Neural cell (in vitro differentiated cells): ENCODE data around the gene MEIOB. TPM values are rescaled to one million over a fixed set of nuclear protein-coding genes. Genes with fewer than 3 reads are reported as not detected.
"Not testable (repeated sequence)": the region's sequence is repeated elsewhere in the genome, so short reads cannot be mapped to it uniquely, and the experiment has no call there.

Experiments used
- H2AFZ ChIP-seq: fragments of 200-600, 300-800 bp; sonication (generic), shearing (Covaris generic); 2 replicates; pipeline ENCODE4 v1.6.0; 2014; ENCODE audit warnings: low read depth, mild to moderate bottlenecking, antibody characterized with exemption, low read length, moderate library complexity
- H3F3A ChIP-seq: fragments of 200-600 bp; shearing (Covaris generic); 2 replicates; pipeline ENCODE4 v1.6.1; 2016; ENCODE audit warnings: mild to moderate bottlenecking, moderate library complexity, mixed read lengths, antibody characterized with exemption, low read length; ENCODE audit not compliant: insufficient read depth, poor library complexity, severe bottlenecking
- H3K27ac ChIP-seq: fragments of 200-600, 300-800 bp; sonication (generic), shearing (Covaris generic); 2 replicates; pipeline ENCODE4 v1.5.1; 2014; ENCODE audit warnings: mild to moderate bottlenecking, low read length, moderate library complexity
- H3K27me3 ChIP-seq: fragments of 300-800, 200-600 bp; sonication (generic), shearing (Covaris generic); 2 replicates; pipeline ENCODE4 v1.6.0; 2014; ENCODE audit warnings: mild to moderate bottlenecking, low read depth, low read length, moderate library complexity; ENCODE audit not compliant: insufficient read depth
- H3K36me3 ChIP-seq: fragments of 300-800, 200-600 bp; sonication (generic), shearing (Covaris generic); 2 replicates; pipeline ENCODE4 v1.5.1; 2014; ENCODE audit warnings: mild to moderate bottlenecking, antibody characterized with exemption, low read length, moderate library complexity; ENCODE audit not compliant: insufficient read depth
- H3K4me2 ChIP-seq: fragments of 300-800, 200-600 bp; sonication (generic), shearing (Covaris generic); 2 replicates; pipeline ENCODE4 v1.6.0; 2014; ENCODE audit warnings: mild to moderate bottlenecking, low read length
- H3K4me3 ChIP-seq: fragments of 300-800, 200-600 bp; sonication (generic), shearing (Covaris generic); 2 replicates; pipeline ENCODE4 v1.5.1; 2014; ENCODE audit warnings: mild to moderate bottlenecking, low read length, moderate library complexity
- H3K79me2 ChIP-seq: fragments of 200-600 bp; shearing (Covaris generic); replicated peaks from 2 replicates; pipeline ENCODE4 v1.6.0; 2014; ENCODE audit warnings: mild to moderate bottlenecking, low read length, moderate library complexity; ENCODE audit not compliant: insufficient read depth
- H3K9ac ChIP-seq: fragments of 300-800, 200-600 bp; sonication (generic), shearing (Covaris generic); 2 replicates; pipeline ENCODE4 v1.6.1; 2016; ENCODE audit warnings: mild to moderate bottlenecking, low read length, mixed read lengths
- H3K9me2 ChIP-seq: fragments of 200-600 bp; shearing (Covaris generic); 2 replicates; pipeline ENCODE4 v1.6.1; 2016; ENCODE audit warnings: mild to moderate bottlenecking, low read length, mixed read lengths; ENCODE audit not compliant: insufficient read depth
- H3K9me3 ChIP-seq: fragments of 200-600, 300-800 bp; sonication (generic), shearing (Covaris generic); 2 replicates; pipeline ENCODE4 v1.6.1; 2016; ENCODE audit warnings: mild to moderate bottlenecking, mixed run types, low read length, moderate library complexity, mixed read lengths
- H4K20me1 ChIP-seq: fragments of 200-600 bp; shearing (Covaris generic); 2 replicates; pipeline ENCODE4 v1.6.1; 2016; ENCODE audit warnings: mild to moderate bottlenecking, mixed run types; ENCODE audit not compliant: insufficient read depth
- EP300 ChIP-seq: fragments of 450-650 bp; conservative IDR thresholded peaks from 2 replicates; pipeline ENCODE4 v1.6.1; 2014; ENCODE audit warnings: antibody characterized with exemption, mild to moderate bottlenecking, moderate library complexity; ENCODE audit not compliant: poor library complexity, severe bottlenecking
- EZH2 ChIP-seq: fragments of 200-600, 300-800 bp; shearing (Covaris generic), sonication (generic); IDR thresholded peaks from 2 replicates; pipeline ENCODE4 v1.6.1; 2014; ENCODE audit warnings: antibody characterized with exemption, low read length, borderline replicate concordance, mild to moderate bottlenecking; ENCODE audit not compliant: insufficient read depth, poor library complexity, severe bottlenecking
- MXI1 ChIP-seq: fragments of 450-650 bp; conservative IDR thresholded peaks from 2 replicates; pipeline ENCODE4 v1.6.1; 2014; ENCODE audit warnings: antibody characterized with exemption, mild to moderate bottlenecking; ENCODE audit not compliant: poor library complexity, severe bottlenecking
- POLR2AphosphoS5 ChIP-seq: IDR thresholded peaks from 2 replicates; pipeline ENCODE4 v1.6.1; 2012
- RAD21 ChIP-seq: fragments of 450-650 bp; conservative IDR thresholded peaks from 2 replicates; pipeline ENCODE4 v1.6.1; 2014; ENCODE audit warnings: antibody characterized with exemption, mild to moderate bottlenecking, moderate library complexity
- SMC3 ChIP-seq: fragments of 450-650 bp; conservative IDR thresholded peaks from 2 replicates; pipeline ENCODE4 v1.6.1; 2014; ENCODE audit warnings: antibody characterized with exemption, mild to moderate bottlenecking, moderate library complexity; ENCODE audit not compliant: poor library complexity
- TAF1 ChIP-seq: IDR thresholded peaks from 2 replicates; pipeline ENCODE4 v1.6.1; 2012; ENCODE audit warnings: low read depth
- polyA plus RNA-seq: library from polyadenylated mRNA; depleted of rRNA; stranded (reverse); fragments of >200 nt; gene quantifications from 2 replicates; pipeline ENCODE4 v1.2.3, GENCODE V29; 2014
- TF ChIP-seq, protein P1 (sequence below): fragments of 450-650 bp; IDR thresholded peaks from 2 replicates; pipeline ENCODE4 v1.5.1; 2014; ENCODE audit warnings: antibody characterized with exemption, mild to moderate bottlenecking, moderate library complexity; ENCODE audit not compliant: poor library complexity, severe bottlenecking
- TF ChIP-seq, protein P2 (sequence below): IDR thresholded peaks from 2 replicates; pipeline ENCODE4 v1.6.1; 2012; ENCODE audit warnings: borderline replicate concordance

MEIOB gene
- polyA plus RNA-seq, 1 donor from 2014 or later = not detected

- no peak for TF ChIP-seq EP300
Observed at GRCh38 chr16:1900452-1900774, 28.4 kb upstream of the MEIOB start (continued).

- H3K4me2 ChIP-seq = no peak overlapping the region
- H2AFZ ChIP-seq = no peak overlapping the region
- no peaks in the 10 kb centered on the region for H3K79me2 ChIP-seq
- H3K27me3 ChIP-seq = no peaks in the 10 kb centered on the region
- TF ChIP-seq SMC3 (no peak), EZH2 (no peak), TAF1 (no peak), POLR2AphosphoS5 (no peak), RAD21 (no peak), MXI1 (no peak)
- H3K4me3 ChIP-seq = no peak overlapping the region
- no peaks in the 10 kb centered on the region for H3K9me2 ChIP-seq
- no peaks in the 10 kb centered on the region for H3K36me3 ChIP-seq
- H4K20me1 ChIP-seq = no peaks in the 10 kb centered on the region
- no peaks in the 10 kb centered on the region for H3K9me3 ChIP-seq
- no peaks in the 10 kb centered on the region for H3F3A ChIP-seq
- H3K27ac ChIP-seq = no peak overlapping the region
- no peak overlapping the region for H3K9ac ChIP-seq
Observed at GRCh38 chr16:1899641-1900451, 27.9 kb upstream of the MEIOB start.

GRCh38 chr16:1897692-1898091 lies 25.7 kb upstream of the MEIOB start:
- H3K4me2 ChIP-seq = not testable (repeated sequence)

GRCh38 chr16:1895949-1896675 lies 24.1 kb upstream of the MEIOB start:
- no peak overlapping the region for H2AFZ ChIP-seq
- H3K9me2 ChIP-seq = no peaks in the 10 kb centered on the region
- no peaks in the 10 kb centered on the region for H3K79me2 ChIP-seq
- no peak overlapping the region for H3K27ac ChIP-seq
- no peaks in the 10 kb centered on the region for H3K27me3 ChIP-seq
- H3K4me2 ChIP-seq = no peak overlapping the region
- no peak overlapping the region for H3K9ac ChIP-seq
- no peaks in the 10 kb centered on the region for H3K9me3 ChIP-seq
- no peaks in the 10 kb centered on the region for H3F3A ChIP-seq
- no peak for TF ChIP-seq EZH2
- TF ChIP-seq EP300 = no peak
- no peak for TF ChIP-seq POLR2AphosphoS5
- TF ChIP-seq SMC3 = no peak
- TF ChIP-seq MXI1 = no peak
- TF ChIP-seq TAF1 = no peak
- no peak for TF ChIP-seq RAD21
- TF ChIP-seq, protein P1, sequence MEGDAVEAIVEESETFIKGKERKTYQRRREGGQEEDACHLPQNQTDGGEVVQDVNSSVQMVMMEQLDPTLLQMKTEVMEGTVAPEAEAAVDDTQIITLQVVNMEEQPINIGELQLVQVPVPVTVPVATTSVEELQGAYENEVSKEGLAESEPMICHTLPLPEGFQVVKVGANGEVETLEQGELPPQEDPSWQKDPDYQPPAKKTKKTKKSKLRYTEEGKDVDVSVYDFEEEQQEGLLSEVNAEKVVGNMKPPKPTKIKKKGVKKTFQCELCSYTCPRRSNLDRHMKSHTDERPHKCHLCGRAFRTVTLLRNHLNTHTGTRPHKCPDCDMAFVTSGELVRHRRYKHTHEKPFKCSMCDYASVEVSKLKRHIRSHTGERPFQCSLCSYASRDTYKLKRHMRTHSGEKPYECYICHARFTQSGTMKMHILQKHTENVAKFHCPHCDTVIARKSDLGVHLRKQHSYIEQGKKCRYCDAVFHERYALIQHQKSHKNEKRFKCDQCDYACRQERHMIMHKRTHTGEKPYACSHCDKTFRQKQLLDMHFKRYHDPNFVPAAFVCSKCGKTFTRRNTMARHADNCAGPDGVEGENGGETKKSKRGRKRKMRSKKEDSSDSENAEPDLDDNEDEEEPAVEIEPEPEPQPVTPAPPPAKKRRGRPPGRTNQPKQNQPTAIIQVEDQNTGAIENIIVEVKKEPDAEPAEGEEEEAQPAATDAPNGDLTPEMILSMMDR = no peak
- TF ChIP-seq, protein P2, sequence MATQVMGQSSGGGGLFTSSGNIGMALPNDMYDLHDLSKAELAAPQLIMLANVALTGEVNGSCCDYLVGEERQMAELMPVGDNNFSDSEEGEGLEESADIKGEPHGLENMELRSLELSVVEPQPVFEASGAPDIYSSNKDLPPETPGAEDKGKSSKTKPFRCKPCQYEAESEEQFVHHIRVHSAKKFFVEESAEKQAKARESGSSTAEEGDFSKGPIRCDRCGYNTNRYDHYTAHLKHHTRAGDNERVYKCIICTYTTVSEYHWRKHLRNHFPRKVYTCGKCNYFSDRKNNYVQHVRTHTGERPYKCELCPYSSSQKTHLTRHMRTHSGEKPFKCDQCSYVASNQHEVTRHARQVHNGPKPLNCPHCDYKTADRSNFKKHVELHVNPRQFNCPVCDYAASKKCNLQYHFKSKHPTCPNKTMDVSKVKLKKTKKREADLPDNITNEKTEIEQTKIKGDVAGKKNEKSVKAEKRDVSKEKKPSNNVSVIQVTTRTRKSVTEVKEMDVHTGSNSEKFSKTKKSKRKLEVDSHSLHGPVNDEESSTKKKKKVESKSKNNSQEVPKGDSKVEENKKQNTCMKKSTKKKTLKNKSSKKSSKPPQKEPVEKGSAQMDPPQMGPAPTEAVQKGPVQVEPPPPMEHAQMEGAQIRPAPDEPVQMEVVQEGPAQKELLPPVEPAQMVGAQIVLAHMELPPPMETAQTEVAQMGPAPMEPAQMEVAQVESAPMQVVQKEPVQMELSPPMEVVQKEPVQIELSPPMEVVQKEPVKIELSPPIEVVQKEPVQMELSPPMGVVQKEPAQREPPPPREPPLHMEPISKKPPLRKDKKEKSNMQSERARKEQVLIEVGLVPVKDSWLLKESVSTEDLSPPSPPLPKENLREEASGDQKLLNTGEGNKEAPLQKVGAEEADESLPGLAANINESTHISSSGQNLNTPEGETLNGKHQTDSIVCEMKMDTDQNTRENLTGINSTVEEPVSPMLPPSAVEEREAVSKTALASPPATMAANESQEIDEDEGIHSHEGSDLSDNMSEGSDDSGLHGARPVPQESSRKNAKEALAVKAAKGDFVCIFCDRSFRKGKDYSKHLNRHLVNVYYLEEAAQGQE = no peak
- H4K20me1 ChIP-seq = no peaks in the 10 kb centered on the region
- no peak overlapping the region for H3K4me3 ChIP-seq
- no peaks in the 10 kb centered on the region for H3K36me3 ChIP-seq

More at GRCh38 chr16:1897692-1898091, 25.7 kb upstream of the MEIOB start:
- H3K9ac ChIP-seq, H3K9me2 ChIP-seq, H3K79me2 ChIP-seq, H3K27ac ChIP-seq, H3F3A ChIP-seq, H3K9me3 ChIP-seq, H4K20me1 ChIP-seq, H3K4me3 ChIP-seq, H2AFZ ChIP-seq, H3K27me3 ChIP-seq, H3K36me3 ChIP-seq: not testable (repeated sequence)
